MCF 10A (cell line): Measurements from ENCODE around the gene POLN. TPM values are rescaled to one million over a fixed set of nuclear protein-coding genes. Genes with fewer than 3 reads are reported as not detected.

ENCODE experiments used
- BruUV-seq: library from RNA; stranded (reverse); fragments of 400-500 nt; replicated peaks from 2 replicates; lab custom pipeline; 2021; lab: Mats Ljungman, UMichigan
- CTCF ChIA-PET: fragments of 300-600 bp; sonication (Branson Sonifier 250); formaldehyde crosslinking; extraction: SDS; loops from one replicate; lab custom pipeline; 2021; ENCODE audit warnings: antibody characterized with exemption, inconsistent platforms; lab: Yijun Ruan, JAX
- POLR2A ChIA-PET: fragments of 300-600, 350-650 bp; sonication (Branson Sonifier 250); formaldehyde crosslinking; extraction: SDS; loops from one replicate; lab custom pipeline; 2020; ENCODE audit warnings: antibody characterized with exemption, inconsistent platforms; lab: Yijun Ruan, JAX
- DNase-seq: peaks from one replicate; pipeline ENCODE4 v3.0.0-alpha.2; 2018; ENCODE audit not compliant: unreplicated experiment
- H3K27ac Mint-ChIP-seq: one replicate; pipeline ENCODE4 v1.8.0; 2022; ENCODE audit warnings: mild to moderate bottlenecking, low read depth, mixed read lengths; ENCODE audit not compliant: unreplicated experiment
- H3K27me3 Mint-ChIP-seq: one replicate; pipeline ENCODE4 v1.8.0; 2022; ENCODE audit warnings: mixed read lengths; ENCODE audit not compliant: insufficient read depth, unreplicated experiment
- H3K36me3 Mint-ChIP-seq: one replicate; pipeline ENCODE4 v1.8.0; 2022; ENCODE audit warnings: mild to moderate bottlenecking, moderate library complexity, mixed read lengths; ENCODE audit not compliant: insufficient read depth, unreplicated experiment
- H3K4me1 Mint-ChIP-seq: one replicate; pipeline ENCODE4 v1.8.0; 2022; ENCODE audit warnings: mixed read lengths; ENCODE audit not compliant: insufficient read depth, unreplicated experiment
- H3K4me3 Mint-ChIP-seq: one replicate; pipeline ENCODE4 v1.8.0; 2022; ENCODE audit warnings: mild to moderate bottlenecking, moderate library complexity, mixed read lengths; ENCODE audit not compliant: unreplicated experiment
- H3K9me3 Mint-ChIP-seq: one replicate; pipeline ENCODE4 v1.8.0; 2022; ENCODE audit warnings: mixed read lengths; ENCODE audit not compliant: unreplicated experiment
- intact Hi-C: fragments of 100-400 bp; cut with micrococcal nuclease; formaldehyde crosslinking; loops from 2 replicates; pipeline ENCODE4 v1.14.1; 2022
- total RNA-seq: library from RNA; stranded (reverse); gene quantifications from 2 replicates; pipeline ENCODE4 v1.2.3, GENCODE V29; 2022
- TF ChIP-seq, protein P1 (sequence below): fragments of 200-600 bp; IDR thresholded peaks from one replicate; pipeline ENCODE4 v1.8.0; 2022; ENCODE audit warnings: antibody characterized with exemption, mild to moderate bottlenecking; ENCODE audit not compliant: unreplicated experiment

Gene POLN
- total RNA-seq, 1 experiment from 2014 or later, result 3.1 TPM

DNA sequence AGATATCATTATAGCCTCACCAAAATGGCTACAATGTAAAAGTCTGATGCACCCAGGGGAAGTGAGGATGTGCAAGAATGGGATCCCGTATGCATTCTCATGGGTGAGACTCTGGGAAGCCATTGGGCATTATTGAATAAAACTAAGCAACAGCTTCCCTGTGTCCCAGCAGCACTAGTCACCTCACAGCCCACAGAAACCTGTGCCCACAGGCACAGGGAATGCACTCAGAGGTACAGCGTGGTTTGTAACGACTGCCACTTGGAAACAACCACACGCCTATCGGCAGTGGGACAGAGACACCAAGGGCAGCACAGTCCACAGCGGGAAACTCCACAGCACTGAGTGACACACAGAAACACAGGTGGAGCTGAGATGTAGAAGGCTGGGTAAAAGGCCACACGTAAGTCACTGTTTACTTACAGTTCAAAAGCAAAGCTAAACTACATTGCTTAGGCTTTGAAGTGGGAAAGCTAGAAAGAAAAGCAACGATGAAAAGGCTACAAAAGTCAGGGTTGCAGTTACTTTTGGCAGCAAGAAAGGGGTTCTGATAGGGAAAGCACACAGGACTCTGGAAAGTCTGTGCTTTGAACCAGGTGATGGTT, 69.2 kb downstream of the POLN start:
- CTCF ChIA-PET, result interaction anchor here (0.6 kb wide), 1 partner anchor 16 kb away, joined by 3 read pairs; no protein-coding TSS in a partner anchor
- intact Hi-C loops, result no loop called here
- no peaks in the 10 kb centered on the region for H3K4me1 Mint-ChIP-seq
- H3K36me3 Mint-ChIP-seq, result peaks cover 7% of the 10 kb centered on the region
- DNase-seq, result no peak
- TF ChIP-seq, protein P1, sequence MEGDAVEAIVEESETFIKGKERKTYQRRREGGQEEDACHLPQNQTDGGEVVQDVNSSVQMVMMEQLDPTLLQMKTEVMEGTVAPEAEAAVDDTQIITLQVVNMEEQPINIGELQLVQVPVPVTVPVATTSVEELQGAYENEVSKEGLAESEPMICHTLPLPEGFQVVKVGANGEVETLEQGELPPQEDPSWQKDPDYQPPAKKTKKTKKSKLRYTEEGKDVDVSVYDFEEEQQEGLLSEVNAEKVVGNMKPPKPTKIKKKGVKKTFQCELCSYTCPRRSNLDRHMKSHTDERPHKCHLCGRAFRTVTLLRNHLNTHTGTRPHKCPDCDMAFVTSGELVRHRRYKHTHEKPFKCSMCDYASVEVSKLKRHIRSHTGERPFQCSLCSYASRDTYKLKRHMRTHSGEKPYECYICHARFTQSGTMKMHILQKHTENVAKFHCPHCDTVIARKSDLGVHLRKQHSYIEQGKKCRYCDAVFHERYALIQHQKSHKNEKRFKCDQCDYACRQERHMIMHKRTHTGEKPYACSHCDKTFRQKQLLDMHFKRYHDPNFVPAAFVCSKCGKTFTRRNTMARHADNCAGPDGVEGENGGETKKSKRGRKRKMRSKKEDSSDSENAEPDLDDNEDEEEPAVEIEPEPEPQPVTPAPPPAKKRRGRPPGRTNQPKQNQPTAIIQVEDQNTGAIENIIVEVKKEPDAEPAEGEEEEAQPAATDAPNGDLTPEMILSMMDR, result no peak
- BruUV-seq, result no TSS peak
- H3K27me3 Mint-ChIP-seq, result no peaks in the 10 kb centered on the region
- no peak overlapping the region for H3K27ac Mint-ChIP-seq
- no peak overlapping the region for H3K4me3 Mint-ChIP-seq
- H3K9me3 Mint-ChIP-seq, result no peaks in the 10 kb centered on the region
- POLR2A ChIA-PET, result interaction anchor here (0.7 kb wide), 1 partner anchor 178 kb away, joined by 3 read pairs; no protein-coding TSS in a partner anchor

DNA sequence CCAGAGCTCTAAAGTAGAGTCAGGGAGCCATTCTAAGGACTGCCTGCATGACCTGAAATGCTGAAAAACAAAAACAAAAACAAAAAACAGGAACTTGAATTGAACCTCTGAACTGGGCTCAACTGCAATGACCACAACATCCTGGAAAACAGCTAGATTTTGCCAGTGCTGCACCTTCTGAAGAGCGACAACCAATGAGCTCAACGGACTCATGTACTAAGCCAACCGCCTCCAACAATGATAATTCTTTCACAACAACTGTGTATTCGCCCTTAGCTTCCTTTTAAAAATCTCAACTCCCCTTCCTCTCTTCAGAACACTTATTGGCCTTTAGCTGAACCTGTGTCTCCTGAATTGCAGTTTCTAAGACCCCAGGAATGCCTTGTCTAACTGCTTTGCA, 69.8 kb downstream of the POLN start:
- Mint-ChIP-seq H3K36me3 (peaks cover 7% of the 10 kb centered on the region), H3K4me3 (no peak overlapping the region), H3K27ac (no peak overlapping the region), H3K4me1 (no peaks in the 10 kb centered on the region), H3K27me3 (no peaks in the 10 kb centered on the region), H3K9me3 (no peaks in the 10 kb centered on the region)
- no TSS peak for BruUV-seq
- DNase-seq, result no peak
- TF ChIP-seq, protein P1, result no peak
- POLR2A ChIA-PET, result interaction anchor here (0.7 kb wide), 1 partner anchor 178 kb away, joined by 3 read pairs; no protein-coding TSS in a partner anchor
- CTCF ChIA-PET, result no interaction called here
- intact Hi-C loops, result no loop called here

DNA sequence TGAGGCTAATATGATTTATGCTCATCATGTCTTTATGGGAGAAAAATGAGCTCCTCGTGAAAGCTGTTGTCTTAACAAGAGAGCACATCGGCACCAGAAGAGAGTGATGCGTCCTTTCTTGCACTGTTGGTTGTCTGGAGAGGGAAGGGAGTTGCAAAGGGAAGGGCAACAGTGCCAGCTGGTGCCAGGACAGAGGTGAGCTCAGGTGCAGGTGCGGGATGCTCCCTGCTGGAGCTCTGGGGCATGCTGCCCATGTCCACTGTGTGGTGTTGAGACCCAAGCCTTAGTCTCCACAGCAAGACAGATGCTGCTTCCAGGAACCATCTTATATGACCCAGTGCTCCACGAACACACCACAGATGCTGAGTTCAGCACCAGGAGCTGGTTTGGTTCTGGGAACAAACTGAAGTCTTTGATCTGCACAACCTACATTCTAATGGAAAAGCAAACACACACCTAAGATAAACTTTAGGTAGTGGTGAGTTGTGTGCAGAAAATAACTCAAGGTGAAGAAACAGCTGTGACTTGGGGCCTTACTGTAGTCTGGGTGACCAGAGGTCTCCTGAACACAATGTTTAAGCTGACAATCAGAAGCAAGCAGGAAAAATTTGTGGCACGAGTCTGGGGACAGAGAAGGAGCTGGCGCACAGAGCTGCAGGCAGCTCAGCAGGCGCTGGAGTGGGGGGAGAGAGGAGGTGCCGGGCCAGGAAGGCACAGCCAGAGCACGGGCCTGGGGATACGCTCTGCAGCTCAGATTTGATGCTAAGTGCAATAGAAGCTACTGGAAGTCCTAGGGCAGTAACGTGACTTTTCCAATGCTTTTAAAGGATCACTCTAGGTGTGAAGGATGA, 73.2 kb downstream of the POLN start:
- BruUV-seq, result no TSS peak
- TF ChIP-seq, protein P1, result peak; percentile 22
- peak; percentile 34 for DNase-seq
- ChIA-PET POLR2A (interaction anchor here (0.6 to 0.9 kb wide), 2 partner anchors 9 to 171 kb away, joined by 3 read pairs; no protein-coding TSS in a partner anchor), CTCF (interaction anchor here (0.6 to 1.3 kb wide), 4 partner anchors 11 to 334 kb away, joined by 3 to 5 read pairs (median 3); no protein-coding TSS in a partner anchor)
- no peak overlapping the region for H3K27ac Mint-ChIP-seq
- no peaks in the 10 kb centered on the region for H3K9me3 Mint-ChIP-seq
- peaks cover 7% of the 10 kb centered on the region for H3K36me3 Mint-ChIP-seq
- no peaks in the 10 kb centered on the region for H3K4me1 Mint-ChIP-seq
- intact Hi-C loops, result no loop called here
- H3K4me3 Mint-ChIP-seq, result no peak overlapping the region
- H3K27me3 Mint-ChIP-seq, result no peaks in the 10 kb centered on the region

DNA sequence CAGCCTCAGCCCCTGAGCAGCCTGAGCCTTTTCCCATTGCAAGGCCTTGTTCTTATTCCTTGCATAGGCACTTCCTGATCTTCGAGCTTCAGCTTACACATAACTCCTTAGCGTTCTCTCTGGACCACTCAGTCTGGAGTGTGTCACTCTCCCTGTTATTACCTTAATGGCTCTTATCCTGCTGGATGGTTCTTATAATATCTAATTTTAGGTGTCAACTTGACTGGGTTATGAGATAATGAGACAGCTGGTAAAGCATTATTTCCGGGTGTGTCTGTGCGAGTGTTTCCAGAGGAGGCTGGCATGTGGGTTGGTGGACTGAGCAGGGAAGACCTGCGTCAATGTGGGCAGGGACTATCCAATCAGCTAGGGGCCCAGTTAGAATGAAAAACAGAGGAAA, 75.7 kb downstream of the POLN start:
- intact Hi-C loops, result no loop called here
- BruUV-seq, result no TSS peak
- CTCF ChIA-PET, result interaction anchor here (0.6 kb wide), 2 partner anchors 171 to 529 kb away, joined by 3 read pairs; no protein-coding TSS in a partner anchor
- Mint-ChIP-seq H3K4me3 (no peak overlapping the region), H3K4me1 (no peaks in the 10 kb centered on the region), H3K27me3 (no peaks in the 10 kb centered on the region), H3K27ac (no peak overlapping the region), H3K9me3 (no peaks in the 10 kb centered on the region), H3K36me3 (peaks cover 13% of the 10 kb centered on the region)
- POLR2A ChIA-PET, result no interaction called here
- TF ChIP-seq, protein P1, result no peak
- no peak for DNase-seq
